HepG2 (cell line): ENCODE data around the gene C11orf68. TPM values are rescaled to one million over a fixed set of nuclear protein-coding genes. Genes with fewer than 3 reads are reported as not detected.

ENCODE experiments used
- FOXJ3 ChIP-seq: sonication (generic); formaldehyde crosslinking; IDR thresholded peaks from 2 replicates; pipeline ENCODE4 v1.4.0; 2020; ENCODE audit warnings: missing genetic modification reagents, mild to moderate bottlenecking, borderline replicate concordance
- GLI4 ChIP-seq: sonication (generic); formaldehyde crosslinking; IDR thresholded peaks from 2 replicates; pipeline ENCODE4 v1.5.1; 2020; ENCODE audit warnings: missing genetic modification reagents, mild to moderate bottlenecking, moderate library complexity, borderline replicate concordance
- KDM2A ChIP-seq: sonication (generic); formaldehyde crosslinking; IDR thresholded peaks from 2 replicates; pipeline ENCODE4 v1.4.0; 2020; ENCODE audit warnings: low read depth, missing genetic modification reagents, borderline replicate concordance
- NBN ChIP-seq: fragments of 450-650 bp; conservative IDR thresholded peaks from 2 replicates; pipeline ENCODE4 v1.6.1; 2017
- NFE2L2 ChIP-seq: fragments of 150-350 bp; IDR thresholded peaks from 2 replicates; pipeline ENCODE4 v1.6.1; 2014; ENCODE audit warnings: low read length
- NFKBIZ ChIP-seq: IDR thresholded peaks from 2 replicates; pipeline ENCODE4 v1.6.1; 2018; ENCODE audit warnings: missing genetic modification reagents, missing compliant biosample characterization
- NKX3-1 ChIP-seq: sonication (generic); formaldehyde crosslinking; IDR thresholded peaks from 2 replicates; pipeline ENCODE4 v1.5.0; 2020; ENCODE audit warnings: missing genetic modification reagents
- POLR2A ChIP-seq, 2 experiments: IDR thresholded peaks; 2 replicates each; pipeline ENCODE4 v1.6.1; 2011; ENCODE audit warnings: low read depth in 2 of 2, low read length in 2 of 2, mild to moderate bottlenecking in 1 of 2, moderate library complexity in 1 of 2; ENCODE audit not compliant: insufficient read depth in 1 of 2
- POLR2G ChIP-seq: fragments of 200-400 bp; formaldehyde crosslinking; IDR thresholded peaks from 2 replicates; pipeline ENCODE4 v1.6.1; 2018; ENCODE audit warnings: mild to moderate bottlenecking, low read depth, low read length, moderate library complexity
- SKI ChIP-seq: fragments of 450-650 bp; IDR thresholded peaks from one replicate; pipeline ENCODE4 v1.6.1; 2018; ENCODE audit warnings: mild to moderate bottlenecking; ENCODE audit not compliant: partially characterized antibody
- SP1 ChIP-seq, 2 experiments: fragments of 450-650 bp in 1 of 2; sonication (generic) in 1 of 2; formaldehyde crosslinking in 1 of 2; IDR thresholded peaks; 2 replicates each; pipeline versions ENCODE4 v1.4.0 to v1.6.1; 2016 to 2020; ENCODE audit warnings: missing genetic modification reagents in 1 of 2
- TCF12 ChIP-seq, 2 experiments: fragments of 450-650 bp in 1 of 2; sonication (generic) in 1 of 2; formaldehyde crosslinking in 1 of 2; IDR thresholded peaks; 2 replicates each; pipeline versions ENCODE4 v1.6.1 to v1.8.0; 2017 to 2022; ENCODE audit warnings: antibody characterized with exemption in 1 of 2, mild to moderate bottlenecking in 1 of 2, missing genetic modification reagents in 1 of 2, moderate library complexity in 1 of 2
- ZNF256 ChIP-seq: sonication (generic); formaldehyde crosslinking; conservative IDR thresholded peaks from 2 replicates; pipeline ENCODE4 v1.4.0; 2020; ENCODE audit warnings: missing genetic modification reagents
- ZNF260 ChIP-seq: sonication (generic); formaldehyde crosslinking; IDR thresholded peaks from 2 replicates; pipeline ENCODE4 v1.4.0; 2020; ENCODE audit warnings: missing genetic modification reagents, low read depth, mild to moderate bottlenecking, borderline replicate concordance
- ZNF3 ChIP-seq: IDR thresholded peaks from 2 replicates; pipeline ENCODE4 v1.7.0; 2017; ENCODE audit warnings: inconsistent platforms
- ZNF589 ChIP-seq: sonication (generic); formaldehyde crosslinking; conservative IDR thresholded peaks from 2 replicates; pipeline ENCODE4 v1.8.0; 2022; ENCODE audit warnings: mild to moderate bottlenecking, moderate library complexity, missing genetic modification reagents
- ZNF883 ChIP-seq: sonication (generic); formaldehyde crosslinking; IDR thresholded peaks from 2 replicates; pipeline ENCODE4 v1.5.1; 2020; ENCODE audit warnings: mild to moderate bottlenecking, missing genetic modification reagents; ENCODE audit errors: not compliant biosample characterization
- ZSCAN25 ChIP-seq: sonication (generic); formaldehyde crosslinking; IDR thresholded peaks from 2 replicates; pipeline ENCODE4 v1.8.0; 2022; ENCODE audit warnings: mild to moderate bottlenecking, missing genetic modification reagents
- polyA plus RNA-seq, 8 experiments: library from polyadenylated mRNA; depleted of rRNA in 3 of 8; stranded (reverse) in 7 of 8; unstranded in 1 of 8; fragments of >200 nt; fragmentation: Illumina TruSeq in 4 of 8; extraction: Trizol in 4 of 8; gene quantifications; 2 replicates each; pipeline versions ENCODE4 v1.2.1 to v1.2.3, GENCODE V29; 2011 to 2016; ENCODE audit warnings: low read depth in 4 of 8, missing spikeins in 1 of 8, mixed read lengths in 1 of 8; ENCODE audit not compliant: insufficient read depth in 1 of 8
- total RNA-seq, 5 experiments: library from RNA; depleted of rRNA; stranded (reverse); fragments of >200 nt; fragmentation: Illumina TruSeq; extraction: Trizol; gene quantifications; 2 replicates each; pipeline ENCODE4 v1.2.3, GENCODE V29; 2016; ENCODE audit warnings: low read depth in 1 of 5
- TF ChIP-seq, protein P1 (sequence below): sonication (generic); formaldehyde crosslinking; IDR thresholded peaks from 2 replicates; pipeline ENCODE4 v1.5.0; 2020; ENCODE audit warnings: mild to moderate bottlenecking, low read depth, missing genetic modification reagents, borderline replicate concordance
- TF ChIP-seq, protein P2 (sequence below): sonication (generic); formaldehyde crosslinking; IDR thresholded peaks from 2 replicates; pipeline ENCODE4 v1.5.1; 2020; ENCODE audit warnings: mild to moderate bottlenecking, missing genetic modification reagents, borderline replicate concordance
- TF ChIP-seq, protein P3 (sequence below): IDR thresholded peaks from 2 replicates; pipeline ENCODE4 v1.6.1; 2016; ENCODE audit warnings: mild to moderate bottlenecking
- TF ChIP-seq, protein P4 (sequence below): sonication (generic); formaldehyde crosslinking; IDR thresholded peaks from 2 replicates; pipeline ENCODE4 v1.8.0; 2022; ENCODE audit warnings: mild to moderate bottlenecking, missing genetic modification reagents
- TF ChIP-seq, protein P5 (sequence below): sonication (generic); formaldehyde crosslinking; IDR thresholded peaks from 2 replicates; pipeline ENCODE4 v1.8.1; 2023; ENCODE audit warnings: missing genetic modification reagents, inconsistent platforms, borderline replicate concordance
- TF ChIP-seq, protein P6 (sequence below): sonication (generic); IDR thresholded peaks from 2 replicates; pipeline ENCODE4 v1.6.1; 2016; ENCODE audit warnings: low read depth, borderline replicate concordance

The C11orf68 gene
- total and polyA plus RNA-seq, 2 of the 13 experiments (the other 11 are each of a cell fraction or from before 2014, with no cell fraction given) = 8.4 to 28.3 TPM

DNA sequence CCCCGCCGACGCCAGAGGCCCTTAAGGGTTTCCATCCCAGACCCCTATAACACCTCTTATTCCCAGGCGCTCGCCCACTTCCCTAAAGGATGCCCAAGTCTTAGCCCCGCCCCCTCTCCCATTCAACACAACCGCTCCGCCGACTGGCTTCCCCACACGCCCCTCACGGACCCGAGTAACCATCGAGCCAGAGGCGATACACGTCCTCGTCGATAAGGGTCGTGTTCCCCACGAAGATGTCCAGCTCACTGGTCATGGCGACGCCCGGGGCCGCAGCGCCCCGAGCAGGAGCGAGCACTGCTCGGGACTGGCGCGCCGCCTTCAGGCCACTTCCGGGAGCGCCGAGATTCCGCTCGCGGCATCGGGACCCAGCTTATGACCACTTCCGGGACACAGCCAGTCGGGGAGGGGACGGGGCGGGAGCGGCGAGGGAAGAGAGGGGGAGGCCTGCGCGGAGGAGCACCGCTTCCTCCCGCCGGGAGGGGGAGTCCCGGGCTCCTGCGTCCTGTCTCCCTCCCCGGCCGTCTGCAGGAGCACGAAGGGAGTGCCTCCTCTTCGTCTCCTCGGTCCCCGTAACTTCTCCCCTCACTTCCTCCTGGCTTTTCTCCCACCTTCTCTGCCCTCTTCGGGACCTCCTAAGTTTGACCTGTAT is 30.6 kb downstream of the C11orf68 start, which contains the start of gene FIBP (continued):
- TF ChIP-seq ZNF589 = no peak
- peak; percentile 83 for TF ChIP-seq KDM2A (CRISPR knock-in tag)
- no peak for TF ChIP-seq NBN
- TF ChIP-seq, protein P1, sequence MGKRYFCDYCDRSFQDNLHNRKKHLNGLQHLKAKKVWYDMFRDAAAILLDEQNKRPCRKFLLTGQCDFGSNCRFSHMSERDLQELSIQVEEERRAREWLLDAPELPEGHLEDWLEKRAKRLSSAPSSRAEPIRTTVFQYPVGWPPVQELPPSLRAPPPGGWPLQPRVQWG (CRISPR knock-in tag) = no peak
- TF ChIP-seq POLR2G = peak; percentile 92
- no peak for TF ChIP-seq ZSCAN25 (CRISPR knock-in tag)
- no peak for TF ChIP-seq FOXJ3 (CRISPR knock-in tag)
- no peak for TF ChIP-seq SP1 (IDR thresholded peaks at IDR 0.05)
- peak; percentile 35; the same call in 1 of the 2 replicates for TF ChIP-seq SP1 (CRISPR knock-in tag; IDR thresholded peaks at IDR 0.05)
- TF ChIP-seq, protein P2, sequence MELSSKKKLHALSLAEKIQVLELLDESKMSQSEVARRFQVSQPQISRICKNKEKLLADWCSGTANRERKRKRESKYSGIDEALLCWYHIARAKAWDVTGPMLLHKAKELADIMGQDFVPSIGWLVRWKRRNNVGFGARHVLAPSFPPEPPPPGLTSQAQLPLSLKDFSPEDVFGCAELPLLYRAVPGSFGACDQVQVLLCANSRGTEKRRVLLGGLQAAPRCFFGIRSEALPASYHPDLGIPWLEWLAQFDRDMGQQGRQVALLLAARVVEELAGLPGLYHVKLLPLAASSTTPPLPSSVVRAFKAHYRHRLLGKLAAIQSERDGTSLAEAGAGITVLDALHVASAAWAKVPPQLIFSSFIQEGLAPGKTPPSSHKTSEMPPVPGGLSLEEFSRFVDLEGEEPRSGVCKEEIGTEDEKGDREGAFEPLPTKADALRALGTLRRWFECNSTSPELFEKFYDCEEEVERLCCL (CRISPR knock-in tag) = no peak
- TF ChIP-seq ZNF3 (CRISPR knock-in tag) = no peak
- TF ChIP-seq POLR2A (IDR thresholded peaks at IDR 0.05; ENCODE audit: insufficient read depth in 1 of 2, low read depth in 2 of 2, low read length in 2 of 2) = peak in 1 of 2 experiments; percentile 80; a peak in 2 of 4 replicates
- TF ChIP-seq, protein P3, sequence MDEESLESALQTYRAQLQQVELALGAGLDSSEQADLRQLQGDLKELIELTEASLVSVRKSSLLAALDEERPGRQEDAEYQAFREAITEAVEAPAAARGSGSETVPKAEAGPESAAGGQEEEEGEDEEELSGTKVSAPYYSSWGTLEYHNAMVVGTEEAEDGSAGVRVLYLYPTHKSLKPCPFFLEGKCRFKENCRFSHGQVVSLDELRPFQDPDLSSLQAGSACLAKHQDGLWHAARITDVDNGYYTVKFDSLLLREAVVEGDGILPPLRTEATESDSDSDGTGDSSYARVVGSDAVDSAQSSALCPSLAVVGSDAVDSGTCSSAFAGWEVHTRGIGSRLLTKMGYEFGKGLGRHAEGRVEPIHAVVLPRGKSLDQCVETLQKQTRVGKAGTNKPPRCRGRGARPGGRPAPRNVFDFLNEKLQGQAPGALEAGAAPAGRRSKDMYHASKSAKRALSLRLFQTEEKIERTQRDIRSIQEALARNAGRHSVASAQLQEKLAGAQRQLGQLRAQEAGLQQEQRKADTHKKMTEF (CRISPR knock-in tag) = peak; percentile 78
- peak; percentile 40 for TF ChIP-seq ZNF883 (CRISPR knock-in tag)
- TF ChIP-seq ZNF256 = no peak
- no peak for TF ChIP-seq SKI
- TF ChIP-seq, protein P4, sequence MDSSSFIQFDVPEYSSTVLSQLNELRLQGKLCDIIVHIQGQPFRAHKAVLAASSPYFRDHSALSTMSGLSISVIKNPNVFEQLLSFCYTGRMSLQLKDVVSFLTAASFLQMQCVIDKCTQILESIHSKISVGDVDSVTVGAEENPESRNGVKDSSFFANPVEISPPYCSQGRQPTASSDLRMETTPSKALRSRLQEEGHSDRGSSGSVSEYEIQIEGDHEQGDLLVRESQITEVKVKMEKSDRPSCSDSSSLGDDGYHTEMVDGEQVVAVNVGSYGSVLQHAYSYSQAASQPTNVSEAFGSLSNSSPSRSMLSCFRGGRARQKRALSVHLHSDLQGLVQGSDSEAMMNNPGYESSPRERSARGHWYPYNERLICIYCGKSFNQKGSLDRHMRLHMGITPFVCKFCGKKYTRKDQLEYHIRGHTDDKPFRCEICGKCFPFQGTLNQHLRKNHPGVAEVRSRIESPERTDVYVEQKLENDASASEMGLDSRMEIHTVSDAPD = no peak
- no peak for TF ChIP-seq TCF12 (IDR thresholded peaks at IDR 0.05)
- no peak for TF ChIP-seq TCF12 (CRISPR knock-in tag; IDR thresholded peaks at IDR 0.05)
- no peak; the same call in 1 of the 2 replicates for TF ChIP-seq NKX3-1
- no peak; the same call in 1 of the 2 replicates for TF ChIP-seq NFKBIZ (CRISPR knock-in tag)
- TF ChIP-seq, protein P5, sequence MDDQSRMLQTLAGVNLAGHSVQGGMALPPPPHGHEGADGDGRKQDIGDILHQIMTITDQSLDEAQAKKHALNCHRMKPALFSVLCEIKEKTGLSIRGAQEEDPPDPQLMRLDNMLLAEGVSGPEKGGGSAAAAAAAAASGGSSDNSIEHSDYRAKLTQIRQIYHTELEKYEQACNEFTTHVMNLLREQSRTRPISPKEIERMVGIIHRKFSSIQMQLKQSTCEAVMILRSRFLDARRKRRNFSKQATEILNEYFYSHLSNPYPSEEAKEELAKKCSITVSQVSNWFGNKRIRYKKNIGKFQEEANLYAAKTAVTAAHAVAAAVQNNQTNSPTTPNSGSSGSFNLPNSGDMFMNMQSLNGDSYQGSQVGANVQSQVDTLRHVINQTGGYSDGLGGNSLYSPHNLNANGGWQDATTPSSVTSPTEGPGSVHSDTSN (CRISPR knock-in tag) = 0 out of 2 replicates have a peak, but pooled peaks have one; percentile 25
- TF ChIP-seq ZNF260 (CRISPR knock-in tag) = no peak
- no peak for TF ChIP-seq GLI4
- TF ChIP-seq NFE2L2 = no peak
- TF ChIP-seq, protein P6, sequence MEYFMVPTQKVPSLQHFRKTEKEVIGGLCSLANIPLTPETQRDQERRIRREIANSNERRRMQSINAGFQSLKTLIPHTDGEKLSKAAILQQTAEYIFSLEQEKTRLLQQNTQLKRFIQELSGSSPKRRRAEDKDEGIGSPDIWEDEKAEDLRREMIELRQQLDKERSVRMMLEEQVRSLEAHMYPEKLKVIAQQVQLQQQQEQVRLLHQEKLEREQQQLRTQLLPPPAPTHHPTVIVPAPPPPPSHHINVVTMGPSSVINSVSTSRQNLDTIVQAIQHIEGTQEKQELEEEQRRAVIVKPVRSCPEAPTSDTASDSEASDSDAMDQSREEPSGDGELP = no peak
